ENCODE data around the gene FZD10.
A peak's percentile ranks its signal among the peaks of the same experiment; 100 is the strongest.

FZD10 gene

GRCh38 chr12:130158754-130159059, 3.6 kb upstream of the FZD10 start:
- no peak overlapping the region for H3K4me3 ChIP-seq (replicated peaks in 1 of 2; ENCODE audit: low read depth in 2 of 2, low read length in 2 of 2)
- no peak for TF ChIP-seq CTCF (IDR thresholded peaks at IDR 0.05; ENCODE audit: low read depth, low read length)
- peak in 1 of 2 donors; percentile 2 for DNase-seq (ENCODE audit: low read depth in 2 of 2)

GRCh38 chr12:130160306-130160705, 2.0 kb upstream of the FZD10 start:
- no peak overlapping the region for H3K4me3 ChIP-seq (replicated peaks in 1 of 2; ENCODE audit: low read depth in 2 of 2, low read length in 2 of 2)
- TF ChIP-seq CTCF (IDR thresholded peaks at IDR 0.05; ENCODE audit: low read depth, low read length), result no peak

DNA sequence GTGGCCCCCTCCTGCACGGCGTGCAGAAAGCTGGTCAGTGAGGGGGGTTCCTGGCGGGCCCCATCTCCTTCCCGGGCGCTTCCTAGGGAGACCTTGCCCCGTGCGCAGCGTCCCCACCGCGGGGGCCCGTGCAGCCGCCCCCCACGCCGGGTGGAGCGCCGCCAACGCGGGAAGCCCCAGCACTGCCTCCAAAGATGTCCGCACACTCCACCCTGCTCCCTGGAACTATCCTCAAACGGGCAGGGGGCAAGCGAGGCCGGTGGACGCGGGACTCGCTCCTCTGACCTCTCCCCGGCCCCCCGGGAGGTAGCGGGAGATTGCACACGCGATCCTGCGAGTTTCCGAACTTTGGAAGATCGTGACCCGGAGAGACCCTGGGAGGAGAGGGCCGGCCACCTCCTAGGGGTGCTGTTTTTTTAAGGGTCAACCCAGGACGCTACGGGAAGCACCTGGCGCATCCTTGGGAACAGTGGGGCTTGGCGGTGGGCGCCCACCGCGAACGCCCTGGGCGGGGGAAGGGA, 1.5 kb upstream of the FZD10 start:
- TF ChIP-seq CTCF (IDR thresholded peaks at IDR 0.05; ENCODE audit: low read depth, low read length), result no peak
- H3K4me3 ChIP-seq (replicated peaks in 1 of 2; ENCODE audit: low read depth in 2 of 2, low read length in 2 of 2), result no peak overlapping the region
- no peak for DNase-seq (ENCODE audit: low read depth in 2 of 2)

More at GRCh38 chr12:130160306-130160705, 2.0 kb upstream of the FZD10 start:
- no peak for DNase-seq (ENCODE audit: low read depth in 2 of 2)

GRCh38 chr12:130161261-130162243, 712 bp upstream of the FZD10 start:
- no peak overlapping the region for H3K4me3 ChIP-seq (replicated peaks in 1 of 2; ENCODE audit: low read depth in 2 of 2, low read length in 2 of 2)
- no peak for TF ChIP-seq CTCF (IDR thresholded peaks at IDR 0.05; ENCODE audit: low read depth, low read length)
- no peak for DNase-seq (ENCODE audit: low read depth in 2 of 2)

DNA sequence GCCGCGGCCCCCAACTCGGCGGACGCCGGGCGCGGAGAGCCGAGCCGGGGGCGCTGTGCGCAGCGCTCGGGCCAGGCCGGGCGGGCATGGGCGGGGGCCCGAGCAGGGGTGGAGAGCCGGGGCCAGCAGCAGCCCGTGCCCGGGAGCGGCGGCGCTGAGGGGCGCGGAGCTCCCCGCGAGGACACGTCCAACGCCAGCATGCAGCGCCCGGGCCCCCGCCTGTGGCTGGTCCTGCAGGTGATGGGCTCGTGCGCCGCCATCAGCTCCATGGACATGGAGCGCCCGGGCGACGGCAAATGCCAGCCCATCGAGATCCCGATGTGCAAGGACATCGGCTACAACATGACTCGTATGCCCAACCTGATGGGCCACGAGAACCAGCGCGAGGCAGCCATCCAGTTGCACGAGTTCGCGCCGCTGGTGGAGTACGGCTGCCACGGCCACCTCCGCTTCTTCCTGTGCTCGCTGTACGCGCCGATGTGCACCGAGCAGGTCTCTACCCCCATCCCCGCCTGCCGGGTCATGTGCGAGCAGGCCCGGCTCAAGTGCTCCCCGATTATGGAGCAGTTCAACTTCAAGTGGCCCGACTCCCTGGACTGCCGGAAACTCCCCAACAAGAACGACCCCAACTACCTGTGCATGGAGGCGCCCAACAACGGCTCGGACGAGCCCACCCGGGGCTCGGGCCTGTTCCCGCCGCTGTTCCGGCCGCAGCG, 639 bp downstream of the FZD10 start:
- DNase-seq (ENCODE audit: low read depth in 2 of 2), result no peak
- H3K4me3 ChIP-seq (replicated peaks in 1 of 2; ENCODE audit: low read depth in 2 of 2, low read length in 2 of 2), result no peak overlapping the region
- TF ChIP-seq CTCF (IDR thresholded peaks at IDR 0.05; ENCODE audit: low read depth, low read length), result no peak

GRCh38 chr12:130163461-130164215, 1.4 kb downstream of the FZD10 start:
- no peak for TF ChIP-seq CTCF (IDR thresholded peaks at IDR 0.05; ENCODE audit: low read depth, low read length)
- H3K4me3 ChIP-seq (replicated peaks in 1 of 2; ENCODE audit: low read depth in 2 of 2, low read length in 2 of 2), result no peak overlapping the region
- DNase-seq (ENCODE audit: low read depth in 2 of 2), result no peak

All from cardiac fibroblast (primary cell).